ENCODE measurements around the gene ZRANB1.

GRCh38 chr10:124971276-124971675, 29.4 kb downstream of the ZRANB1 start:
- TF ChIP-seq EZH2 (IDR thresholded peaks at IDR 0.05; ENCODE audit: insufficient read depth, poor library complexity, severe bottlenecking) (no peak), EZH2phosphoT487 (IDR thresholded peaks at IDR 0.05; ENCODE audit: insufficient read depth, low read depth) (no peak)

All from GM23248 (cell line).